ENCODE results near the gene GALNT10.

Gene GALNT10

DNA sequence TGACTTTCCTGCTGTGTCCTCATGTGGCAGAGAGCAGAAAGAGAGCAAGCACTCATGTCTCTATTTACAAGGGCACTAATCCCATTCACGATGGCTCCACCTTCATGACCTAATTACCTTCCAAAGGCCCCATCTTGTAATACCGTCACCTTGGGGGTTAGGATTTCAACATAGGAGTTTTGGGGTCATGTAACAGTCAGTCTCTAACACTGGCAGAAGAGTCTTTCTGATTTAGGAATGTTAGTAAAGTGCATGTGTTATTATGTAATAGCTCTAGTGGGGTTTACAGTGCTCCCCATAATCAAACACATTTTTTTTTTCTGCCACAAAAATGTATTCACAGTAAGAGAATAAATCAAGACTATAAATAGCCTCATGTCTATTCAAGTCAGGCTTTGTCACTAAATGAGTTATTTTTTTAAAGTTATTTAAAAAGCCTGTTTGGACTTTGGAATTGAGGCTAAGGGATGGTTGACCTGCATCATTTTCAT is 19.1 kb downstream of the GALNT10 start:
- Histone ChIP-seq H3K14ac (ENCODE audit: low read length) (no peak overlapping the region), H3K4ac (ENCODE audit: low read length) (no peak overlapping the region), H2BK120ac (ENCODE audit: low read depth, low read length) (no peak overlapping the region), H2AFZ (ENCODE audit: low read length) (no peak overlapping the region), H3K79me1 (ENCODE audit: low read depth, low read length) (no peaks in the 10 kb centered on the region), H2BK15ac (ENCODE audit: low read length) (no peak overlapping the region), H3K27ac (replicated peaks; ENCODE audit: low read length) (no peak overlapping the region), H2BK12ac (ENCODE audit: low read length) (no peak overlapping the region), H3K4me1 (ENCODE audit: control insufficient read depth in 2 of 2, insufficient read depth in 1 of 2, low read depth in 1 of 2, low read length in 2 of 2) (peaks cover 2 to 8% of the 10 kb centered on the region in 2 donors), H3K4me3 (ENCODE audit: low read length in 2 of 2) (no peak overlapping the region), H3K9ac (ENCODE audit: low read depth, low read length, poor library complexity) (no peak overlapping the region), H3K27me3 (ENCODE audit: control insufficient read depth in 3 of 3, insufficient read depth in 3 of 3, low read depth in 1 of 3, low read length in 3 of 3) (no peaks in the 10 kb centered on the region), H3K9me3 (replicated peaks in 1 of 2; ENCODE audit: control insufficient read depth in 2 of 2, insufficient read depth in 1 of 2, low read depth in 1 of 2, low read length in 2 of 2) (peaks cover 2 to 4% of the 10 kb centered on the region in 2 donors), H2BK5ac (ENCODE audit: low read length) (no peak overlapping the region), H3K36me3 (replicated peaks in 1 of 2; ENCODE audit: control insufficient read depth in 2 of 2, insufficient read depth in 2 of 2, low read length in 2 of 2) (peaks cover 2 to 20% of the 10 kb centered on the region in 2 donors), H4K91ac (ENCODE audit: low read depth, low read length, poor library complexity) (no peak overlapping the region), H3K4me2 (ENCODE audit: insufficient read depth, low read length, poor library complexity, severe bottlenecking) (no peak overlapping the region), H3K23ac (ENCODE audit: low read depth, low read length, poor library complexity) (no peak overlapping the region), H2AK5ac (ENCODE audit: low read depth, low read length) (no peak overlapping the region), H4K8ac (ENCODE audit: low read depth, low read length) (no peak overlapping the region), H3K18ac (ENCODE audit: low read length) (no peak overlapping the region)
- no peak for DNase-seq (ENCODE audit: low spot score)
- WGBS, 2 donors (ENCODE audit: extremely low coverage in 2 of 2, insufficient read length in 2 of 2, insufficient replicate concordance in 1 of 2), result no CpG with 5 or more reads among the region's 2 CpGs

DNA sequence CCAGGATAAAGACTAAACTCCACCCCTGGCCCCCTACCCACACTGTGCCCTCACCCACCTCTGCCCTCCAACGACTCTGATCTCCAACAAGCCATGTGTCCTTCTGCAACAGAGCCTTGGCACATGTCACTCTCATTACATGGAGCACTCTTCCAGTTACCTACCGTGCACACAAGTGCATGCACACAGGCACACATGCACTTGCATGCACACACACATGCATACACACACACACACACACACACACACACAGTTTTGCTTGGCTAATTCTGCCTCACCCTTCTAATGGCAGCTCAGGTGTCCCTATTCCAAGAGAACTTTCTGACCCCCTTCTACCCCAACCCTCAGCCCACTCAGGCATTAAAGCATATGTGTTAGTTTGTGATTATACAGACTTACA is 19.6 kb downstream of the GALNT10 start:
- Histone ChIP-seq H2BK15ac (ENCODE audit: low read length) (no peak overlapping the region), H4K91ac (ENCODE audit: low read depth, low read length, poor library complexity) (no peak overlapping the region), H2BK120ac (ENCODE audit: low read depth, low read length) (no peak overlapping the region), H3K4ac (ENCODE audit: low read length) (no peak overlapping the region), H3K27me3 (ENCODE audit: control insufficient read depth in 3 of 3, insufficient read depth in 3 of 3, low read depth in 1 of 3, low read length in 3 of 3) (no peaks in the 10 kb centered on the region), H3K4me1 (ENCODE audit: control insufficient read depth in 2 of 2, insufficient read depth in 1 of 2, low read depth in 1 of 2, low read length in 2 of 2) (peaks cover 2 to 8% of the 10 kb centered on the region in 2 donors), H3K36me3 (replicated peaks in 1 of 2; ENCODE audit: control insufficient read depth in 2 of 2, insufficient read depth in 2 of 2, low read length in 2 of 2) (peaks cover 2 to 20% of the 10 kb centered on the region in 2 donors), H3K9ac (ENCODE audit: low read depth, low read length, poor library complexity) (no peak overlapping the region), H3K79me1 (ENCODE audit: low read depth, low read length) (no peaks in the 10 kb centered on the region), H2BK5ac (ENCODE audit: low read length) (no peak overlapping the region), H3K4me3 (ENCODE audit: low read length in 2 of 2) (no peak overlapping the region), H2AFZ (ENCODE audit: low read length) (no peak overlapping the region), H2AK5ac (ENCODE audit: low read depth, low read length) (no peak overlapping the region), H3K14ac (ENCODE audit: low read length) (no peak overlapping the region), H3K27ac (replicated peaks; ENCODE audit: low read length) (no peak overlapping the region), H3K18ac (ENCODE audit: low read length) (peak overlapping the region; percentile 16), H3K23ac (ENCODE audit: low read depth, low read length, poor library complexity) (no peak overlapping the region), H4K8ac (ENCODE audit: low read depth, low read length) (peak overlapping the region; percentile 57), H3K9me3 (replicated peaks in 1 of 2; ENCODE audit: control insufficient read depth in 2 of 2, insufficient read depth in 1 of 2, low read depth in 1 of 2, low read length in 2 of 2) (peaks cover 2 to 4% of the 10 kb centered on the region in 2 donors), H3K4me2 (ENCODE audit: insufficient read depth, low read length, poor library complexity, severe bottlenecking) (no peak overlapping the region), H2BK12ac (ENCODE audit: low read length) (no peak overlapping the region)
- no peak for DNase-seq (ENCODE audit: low spot score)
- no CpG with 5 or more reads among the region's 2 CpGs for WGBS, 2 donors (ENCODE audit: extremely low coverage in 2 of 2, insufficient read length in 2 of 2, insufficient replicate concordance in 1 of 2)

DNA sequence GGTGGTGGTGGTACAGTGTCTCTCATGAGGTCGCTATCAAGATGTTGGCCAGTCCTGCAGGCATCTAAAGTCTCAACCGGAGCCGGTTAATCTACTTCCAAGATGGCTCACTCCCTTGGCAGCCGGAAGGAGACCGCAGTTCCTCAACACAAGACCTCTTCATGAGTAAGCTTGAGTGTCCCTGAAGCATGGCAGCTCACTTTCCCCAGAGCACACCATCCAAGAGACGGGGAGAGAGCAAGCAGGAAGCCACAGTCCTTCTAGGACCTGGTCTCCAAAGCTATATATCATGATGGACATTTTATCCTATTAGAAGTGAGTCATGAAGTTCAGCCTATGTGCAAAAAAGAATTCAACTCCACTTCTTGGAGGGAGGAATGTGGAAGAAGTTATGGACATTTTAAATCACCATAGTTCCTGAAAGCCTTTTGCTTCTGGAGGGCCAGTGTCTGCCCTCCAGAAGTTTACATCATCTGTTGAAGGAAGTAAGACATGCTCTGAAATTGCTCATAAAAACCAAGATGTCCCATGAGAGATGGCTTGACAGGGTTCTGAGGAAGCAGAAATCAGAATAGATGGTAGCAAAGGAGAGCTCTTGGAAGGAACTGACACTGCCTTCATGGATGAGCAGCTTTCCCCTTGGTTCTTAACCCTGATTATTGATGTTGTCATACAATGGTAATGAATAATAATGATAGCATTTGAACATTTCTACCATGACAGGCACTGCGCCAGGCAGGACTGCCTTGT is 21.3 kb downstream of the GALNT10 start:
- H2BK12ac ChIP-seq (ENCODE audit: low read length), result no peak overlapping the region
- no peak overlapping the region for H3K9ac ChIP-seq (ENCODE audit: low read depth, low read length, poor library complexity)
- H2BK15ac ChIP-seq (ENCODE audit: low read length), result no peak overlapping the region
- H3K18ac ChIP-seq (ENCODE audit: low read length), result no peak overlapping the region
- no peak overlapping the region for H3K4me2 ChIP-seq (ENCODE audit: insufficient read depth, low read length, poor library complexity, severe bottlenecking)
- no peak for DNase-seq (ENCODE audit: low spot score)
- H4K8ac ChIP-seq (ENCODE audit: low read depth, low read length), result no peak overlapping the region
- no peak overlapping the region for H3K4ac ChIP-seq (ENCODE audit: low read length)
- peaks cover 2 to 4% of the 10 kb centered on the region in 2 donors for H3K9me3 ChIP-seq (replicated peaks in 1 of 2; ENCODE audit: control insufficient read depth in 2 of 2, insufficient read depth in 1 of 2, low read depth in 1 of 2, low read length in 2 of 2)
- no peak overlapping the region for H2BK5ac ChIP-seq (ENCODE audit: low read length)
- no peak overlapping the region for H3K14ac ChIP-seq (ENCODE audit: low read length)
- no peak overlapping the region for H2BK120ac ChIP-seq (ENCODE audit: low read depth, low read length)
- no peak overlapping the region for H3K23ac ChIP-seq (ENCODE audit: low read depth, low read length, poor library complexity)
- WGBS, 2 donors (ENCODE audit: extremely low coverage in 2 of 2, insufficient read length in 2 of 2, insufficient replicate concordance in 1 of 2), result no CpG with 5 or more reads among the region's 7 CpGs
- no peak overlapping the region for H4K91ac ChIP-seq (ENCODE audit: low read depth, low read length, poor library complexity)
- H2AK5ac ChIP-seq (ENCODE audit: low read depth, low read length), result no peak overlapping the region
- no peak overlapping the region for H3K4me3 ChIP-seq (ENCODE audit: low read length in 2 of 2)
- H3K4me1 ChIP-seq (ENCODE audit: control insufficient read depth in 2 of 2, insufficient read depth in 1 of 2, low read depth in 1 of 2, low read length in 2 of 2), result peaks cover 2% of the 10 kb centered on the region in 2 donors
- peaks cover 2 to 20% of the 10 kb centered on the region in 2 donors for H3K36me3 ChIP-seq (replicated peaks in 1 of 2; ENCODE audit: control insufficient read depth in 2 of 2, insufficient read depth in 2 of 2, low read length in 2 of 2)
- no peak overlapping the region for H2AFZ ChIP-seq (ENCODE audit: low read length)
- H3K27me3 ChIP-seq (ENCODE audit: control insufficient read depth in 3 of 3, insufficient read depth in 3 of 3, low read depth in 1 of 3, low read length in 3 of 3), result no peaks in the 10 kb centered on the region
- no peak overlapping the region for H3K27ac ChIP-seq (replicated peaks; ENCODE audit: low read length)
- H3K79me1 ChIP-seq (ENCODE audit: low read depth, low read length), result no peaks in the 10 kb centered on the region

DNA sequence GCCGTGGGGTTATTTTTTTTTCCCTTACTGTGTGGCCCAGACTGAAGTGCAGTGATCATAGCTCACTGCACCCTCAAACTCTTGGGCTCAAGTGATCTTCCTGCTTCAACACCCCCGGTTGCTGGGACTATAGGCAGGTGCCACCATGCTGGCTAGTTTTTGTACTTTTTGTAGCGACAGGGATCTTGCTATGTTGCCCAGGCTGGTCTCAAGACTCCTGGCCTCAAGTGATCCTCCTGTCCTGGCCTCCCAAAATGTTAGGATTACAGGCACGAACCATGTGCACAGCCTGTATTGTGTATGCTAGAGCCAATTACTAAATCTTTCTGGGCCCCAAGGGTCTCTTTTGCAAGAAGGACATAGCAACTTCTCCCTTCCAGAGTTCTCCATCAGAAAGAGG is 23.1 kb downstream of the GALNT10 start:
- no peak overlapping the region for H3K18ac ChIP-seq (ENCODE audit: low read length)
- H4K8ac ChIP-seq (ENCODE audit: low read depth, low read length), result no peak overlapping the region
- no peak overlapping the region for H3K9ac ChIP-seq (ENCODE audit: low read depth, low read length, poor library complexity)
- peaks cover 2 to 20% of the 10 kb centered on the region in 2 donors for H3K36me3 ChIP-seq (replicated peaks in 1 of 2; ENCODE audit: control insufficient read depth in 2 of 2, insufficient read depth in 2 of 2, low read length in 2 of 2)
- H2BK120ac ChIP-seq (ENCODE audit: low read depth, low read length), result no peak overlapping the region
- H3K4ac ChIP-seq (ENCODE audit: low read length), result no peak overlapping the region
- no peak overlapping the region for H2BK15ac ChIP-seq (ENCODE audit: low read length)
- H3K9me3 ChIP-seq (replicated peaks in 1 of 2; ENCODE audit: control insufficient read depth in 2 of 2, insufficient read depth in 1 of 2, low read depth in 1 of 2, low read length in 2 of 2), result peaks cover 2 to 4% of the 10 kb centered on the region in 2 donors
- no peak overlapping the region for H3K27ac ChIP-seq (replicated peaks; ENCODE audit: low read length)
- H3K4me2 ChIP-seq (ENCODE audit: insufficient read depth, low read length, poor library complexity, severe bottlenecking), result no peak overlapping the region
- H3K23ac ChIP-seq (ENCODE audit: low read depth, low read length, poor library complexity), result no peak overlapping the region
- H2BK12ac ChIP-seq (ENCODE audit: low read length), result no peak overlapping the region
- H3K79me1 ChIP-seq (ENCODE audit: low read depth, low read length), result no peaks in the 10 kb centered on the region
- no peak for DNase-seq (ENCODE audit: low spot score)
- peak overlapping the region in 1 of 2 donors; percentile 25 for H3K4me3 ChIP-seq (ENCODE audit: low read length in 2 of 2)
- no peak overlapping the region for H3K14ac ChIP-seq (ENCODE audit: low read length)
- H3K27me3 ChIP-seq (ENCODE audit: control insufficient read depth in 3 of 3, insufficient read depth in 3 of 3, low read depth in 1 of 3, low read length in 3 of 3), result no peaks in the 10 kb centered on the region
- no peak overlapping the region for H2AFZ ChIP-seq (ENCODE audit: low read length)
- no peak overlapping the region for H2BK5ac ChIP-seq (ENCODE audit: low read length)
- WGBS, 2 donors (ENCODE audit: extremely low coverage in 2 of 2, insufficient read length in 2 of 2, insufficient replicate concordance in 1 of 2), result no CpG with 5 or more reads among the region's 4 CpGs
- H4K91ac ChIP-seq (ENCODE audit: low read depth, low read length, poor library complexity), result no peak overlapping the region
- no peak overlapping the region for H2AK5ac ChIP-seq (ENCODE audit: low read depth, low read length)
- peaks cover 2 to 9% of the 10 kb centered on the region in 2 donors for H3K4me1 ChIP-seq (ENCODE audit: control insufficient read depth in 2 of 2, insufficient read depth in 1 of 2, low read depth in 1 of 2, low read length in 2 of 2)
